Left renal pelvis (tissue), 4 donors: ENCODE results near the gene DRC1. TPM values are rescaled to one million over a fixed set of nuclear protein-coding genes. Genes with fewer than 3 reads are reported as not detected.

ENCODE experiments used
- DNase-seq, 4 donors: peaks; one replicate each; pipeline ENCODE4 v3.0.0-alpha.2; 2013; ENCODE audit warnings: low read depth in 4 of 4, low spot score in 3 of 4
- polyA plus RNA-seq, 4 donors: library from polyadenylated mRNA; unstranded; fragments of 120-200 nt; gene quantifications; one replicate each; pipeline ENCODE4 v1.2.1, GENCODE V29; 2013; ENCODE audit not compliant: insufficient read length in 4 of 4

Gene DRC1
- polyA plus RNA-seq, 4 donors = 0.29 to 3.6 (median 3.3) TPM

GRCh38 chr2:26475037-26475436 lies 73.3 kb downstream of the DRC1 start:
- no peak for DNase-seq

GRCh38 chr2:26475832-26476501 lies 74.2 kb downstream of the DRC1 start:
- DNase-seq = no peak

- no peak for DNase-seq
Measured at GRCh38 chr2:26477126-26477910, 75.6 kb downstream of the DRC1 start.

GRCh38 chr2:26477911-26478253 lies 76.2 kb downstream of the DRC1 start, which contains the start of gene OTOF:
Gene OTOF, minus strand, starts transcription at chr2:26478124.
- no peak for DNase-seq

GRCh38 chr2:26478366-26478765 lies 76.6 kb downstream of the DRC1 start:
- DNase-seq = no peak

- no peak for DNase-seq
Measured at GRCh38 chr2:26479131-26479788, 77.5 kb downstream of the DRC1 start.

- DNase-seq = no peak
Measured at GRCh38 chr2:26479789-26480565, 78.3 kb downstream of the DRC1 start.

GRCh38 chr2:26480566-26481423 lies 79.1 kb downstream of the DRC1 start:
- DNase-seq = no peak

GRCh38 chr2:26481706-26482105 lies 80.0 kb downstream of the DRC1 start:
- no peak for DNase-seq

- DNase-seq = no peak
Measured at GRCh38 chr2:26482211-26483026, 80.7 kb downstream of the DRC1 start.

GRCh38 chr2:26483027-26483326 lies 81.3 kb downstream of the DRC1 start:
- no peak for DNase-seq

GRCh38 chr2:26483516-26483915 lies 81.8 kb downstream of the DRC1 start:
- no peak for DNase-seq

GRCh38 chr2:26483957-26484565 lies 82.3 kb downstream of the DRC1 start:
- DNase-seq = no peak

GRCh38 chr2:26484579-26484978 lies 82.9 kb downstream of the DRC1 start:
- DNase-seq = no peak

- no peak for DNase-seq
Measured at GRCh38 chr2:26485099-26485498, 83.4 kb downstream of the DRC1 start.

- DNase-seq = no peak
Measured at GRCh38 chr2:26485725-26486418, 84.2 kb downstream of the DRC1 start.

GRCh38 chr2:26486789-26487188 lies 85.1 kb downstream of the DRC1 start:
- DNase-seq = no peak

GRCh38 chr2:26487192-26487591 lies 85.5 kb downstream of the DRC1 start:
- DNase-seq = no peak
